Urothelium cell line (cell line): Measurements from ENCODE around the gene XPO1.

Source experiments
- DNase-seq: peaks from one replicate; pipeline ENCODE4 v3.0.0; 2011; ENCODE audit warnings: low spot score, mixed read lengths
- FAIRE-seq: peaks from 2 replicates; lab custom pipeline; 2011; peaks lifted over from hg19 to GRCh38; lab: Jason Lieb, UNC

The XPO1 gene

GRCh38 chr2:61437170-61437569 is 101.0 kb downstream of the XPO1 start:
- DNase-seq, result no peak
- FAIRE-seq, result no peak

- DNase-seq (no peak), FAIRE-seq (no peak)
Measured at GRCh38 chr2:61436092-61436491, 102.1 kb downstream of the XPO1 start.

GRCh38 chr2:61435291-61435690 is 102.9 kb downstream of the XPO1 start:
- DNase-seq (no peak), FAIRE-seq (no peak)

- no peak for FAIRE-seq
- no peak for DNase-seq
Measured at GRCh38 chr2:61434314-61434713, 103.8 kb downstream of the XPO1 start.

- no peak for DNase-seq
- no peak for FAIRE-seq
Measured at GRCh38 chr2:61433606-61434005, 104.5 kb downstream of the XPO1 start.

- DNase-seq (no peak), FAIRE-seq (no peak)
Measured at GRCh38 chr2:61432990-61433389, 105.2 kb downstream of the XPO1 start.

GRCh38 chr2:61431345-61431744 is 106.8 kb downstream of the XPO1 start:
- DNase-seq (no peak), FAIRE-seq (no peak)
